ENCODE results near the gene TSPAN18.
A peak's percentile ranks its signal among the peaks of the same experiment; 100 is the strongest.

The TSPAN18 gene

GRCh38 chr11:44778195-44779100, 51.7 kb downstream of the TSPAN18 start:
- DNase-seq, result no peak

- DNase-seq, result no peak
Measured at GRCh38 chr11:44779736-44780520, 53.2 kb downstream of the TSPAN18 start.

GRCh38 chr11:44780940-44781631, 54.3 kb downstream of the TSPAN18 start:
- DNase-seq, result no peak

GRCh38 chr11:44781655-44782054, 54.9 kb downstream of the TSPAN18 start:
- no peak for DNase-seq

GRCh38 chr11:44782478-44782877, 55.7 kb downstream of the TSPAN18 start:
- DNase-seq, result no peak

- no peak for DNase-seq
Measured at GRCh38 chr11:44784436-44784760, 57.6 kb downstream of the TSPAN18 start.

GRCh38 chr11:44784851-44785250, 58.1 kb downstream of the TSPAN18 start:
- no peak for DNase-seq

- DNase-seq, result no peak
Measured at GRCh38 chr11:44785856-44786607, 59.3 kb downstream of the TSPAN18 start.

- DNase-seq, result no peak
Measured at GRCh38 chr11:44787070-44787469, 60.3 kb downstream of the TSPAN18 start.

- DNase-seq, result no peak
Measured at GRCh38 chr11:44787981-44788380, 61.2 kb downstream of the TSPAN18 start.

GRCh38 chr11:44788536-44789261, 61.9 kb downstream of the TSPAN18 start:
- peak; percentile 67 for DNase-seq

- DNase-seq, result peak; percentile 82
Measured at GRCh38 chr11:44789496-44789895, 62.7 kb downstream of the TSPAN18 start.

GRCh38 chr11:44790211-44790610, 63.4 kb downstream of the TSPAN18 start:
- DNase-seq, result no peak

GRCh38 chr11:44791316-44791925, 64.7 kb downstream of the TSPAN18 start:
- no peak for DNase-seq

GRCh38 chr11:44792171-44792570, 65.4 kb downstream of the TSPAN18 start:
- DNase-seq, result no peak

- peak; percentile 43 for DNase-seq
Measured at GRCh38 chr11:44793350-44794090, 66.8 kb downstream of the TSPAN18 start.

- DNase-seq, result no peak
Measured at GRCh38 chr11:44795803-44796535, 69.2 kb downstream of the TSPAN18 start.

- no peak for DNase-seq
Measured at GRCh38 chr11:44797051-44797450, 70.3 kb downstream of the TSPAN18 start.

- DNase-seq, result peak; percentile 32
Measured at GRCh38 chr11:44797886-44798606, 71.3 kb downstream of the TSPAN18 start.

Data from fibroblast of skin of back (primary cell).